ENCODE data around the gene CIC. TPM values are rescaled to one million over a fixed set of nuclear protein-coding genes. Genes with fewer than 3 reads are reported as not detected.

The CIC gene
- total and polyA plus RNA-seq, 10 of the 15 experiments (the other 5 are each of a cell fraction or from before 2014, with no cell fraction given), result 0.18 to 50.6 (median 7.1) TPM

DNA sequence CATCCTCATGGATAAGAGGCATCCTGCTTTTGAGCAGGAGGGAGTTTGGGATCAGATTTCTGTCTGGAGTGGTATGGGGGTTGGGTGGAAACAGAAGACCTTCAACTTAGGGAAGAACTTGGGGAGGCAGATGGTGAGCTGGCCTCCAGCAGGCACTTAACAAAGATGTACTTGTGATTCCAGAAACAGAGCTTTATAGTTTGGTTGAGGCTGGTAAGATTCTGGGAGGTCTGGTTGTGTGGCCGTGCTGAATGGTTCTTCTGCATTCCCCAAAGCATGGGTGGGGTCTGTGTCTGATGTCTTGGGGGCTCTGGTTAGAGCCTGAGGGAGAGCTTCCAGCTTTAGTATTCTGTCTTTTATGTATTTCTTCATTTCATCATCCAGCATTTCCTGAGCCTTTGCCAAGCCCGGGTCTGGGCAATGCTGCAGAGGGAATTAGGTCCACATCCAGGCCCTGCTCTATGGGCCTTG, 61.2 kb downstream of the CIC start:
- Histone ChIP-seq H3K9me3 (replicated peaks; ENCODE audit: control insufficient read depth, insufficient read depth, low read length) (no peaks in the 10 kb centered on the region), H3K79me2 (ENCODE audit: control insufficient read depth, insufficient read depth, low read length) (peaks cover 13% of the 10 kb centered on the region), H3K4me2 (ENCODE audit: control insufficient read depth, insufficient read depth) (no peak overlapping the region), H4K20me1 (ENCODE audit: control insufficient read depth, insufficient read depth) (no peaks in the 10 kb centered on the region), H2AFZ (ENCODE audit: control insufficient read depth, low read depth, low read length) (no peak overlapping the region), H3K4me1 (ENCODE audit: control insufficient read depth, insufficient read depth, low read length) (peaks cover 7% of the 10 kb centered on the region), H3K36me3 (ENCODE audit: control insufficient read depth in 2 of 2, insufficient read depth in 2 of 2, low read length in 1 of 2) (no peaks in the 10 kb centered on the region), H3K27ac (ENCODE audit: control insufficient read depth, insufficient read depth) (no peak overlapping the region), H3K9ac (ENCODE audit: control insufficient read depth, insufficient read depth, low read length) (no peak overlapping the region), H3K27me3 (replicated peaks in 1 of 2; ENCODE audit: control insufficient read depth in 2 of 2, insufficient read depth in 2 of 2, low read length in 1 of 2) (no peaks in the 10 kb centered on the region), H3K4me3 (no peak overlapping the region)
- ChIA-PET CTCF (interaction anchor here (0.6 to 1.3 kb wide), 4 partner anchors 16 to 103 kb away, joined by 3 to 5 read pairs (median 4); no protein-coding TSS in a partner anchor), POLR2A (no interaction called here), SMC1A (ENCODE audit: uncharacterized antibody, unreplicated experiment) (interaction anchor here (0.7 kb wide), 1 partner anchor 207 kb away, joined by 3 read pairs; no protein-coding TSS in a partner anchor), RAD21 (ENCODE audit: unreplicated experiment) (no interaction called here)
- DNase-seq (ENCODE audit: low read depth, low spot score) (no peak), FAIRE-seq (no peak), ATAC-seq (no peak)
- intact Hi-C loops (cut with micrococcal nuclease; ENCODE audit: unreplicated experiment) (no loop called here), in situ Hi-C loops (cut with MboI) (no loop called here)
- 90% methylated on average over 2 of the region's 2 CpGs for WGBS (ENCODE audit: insufficient coverage, insufficient replicate concordance, low lambda C conversion rate, missing lambda C conversion rate)
- no TSS peak for BruUV-seq (replicated peaks)
- no peak for TF ChIP-seq IKZF1 (conservative IDR thresholded peaks at IDR 0.05)
- no peak for TF ChIP-seq NFXL1 (IDR thresholded peaks at IDR 0.05; ENCODE audit: borderline replicate concordance)
- TF ChIP-seq, protein P1, sequence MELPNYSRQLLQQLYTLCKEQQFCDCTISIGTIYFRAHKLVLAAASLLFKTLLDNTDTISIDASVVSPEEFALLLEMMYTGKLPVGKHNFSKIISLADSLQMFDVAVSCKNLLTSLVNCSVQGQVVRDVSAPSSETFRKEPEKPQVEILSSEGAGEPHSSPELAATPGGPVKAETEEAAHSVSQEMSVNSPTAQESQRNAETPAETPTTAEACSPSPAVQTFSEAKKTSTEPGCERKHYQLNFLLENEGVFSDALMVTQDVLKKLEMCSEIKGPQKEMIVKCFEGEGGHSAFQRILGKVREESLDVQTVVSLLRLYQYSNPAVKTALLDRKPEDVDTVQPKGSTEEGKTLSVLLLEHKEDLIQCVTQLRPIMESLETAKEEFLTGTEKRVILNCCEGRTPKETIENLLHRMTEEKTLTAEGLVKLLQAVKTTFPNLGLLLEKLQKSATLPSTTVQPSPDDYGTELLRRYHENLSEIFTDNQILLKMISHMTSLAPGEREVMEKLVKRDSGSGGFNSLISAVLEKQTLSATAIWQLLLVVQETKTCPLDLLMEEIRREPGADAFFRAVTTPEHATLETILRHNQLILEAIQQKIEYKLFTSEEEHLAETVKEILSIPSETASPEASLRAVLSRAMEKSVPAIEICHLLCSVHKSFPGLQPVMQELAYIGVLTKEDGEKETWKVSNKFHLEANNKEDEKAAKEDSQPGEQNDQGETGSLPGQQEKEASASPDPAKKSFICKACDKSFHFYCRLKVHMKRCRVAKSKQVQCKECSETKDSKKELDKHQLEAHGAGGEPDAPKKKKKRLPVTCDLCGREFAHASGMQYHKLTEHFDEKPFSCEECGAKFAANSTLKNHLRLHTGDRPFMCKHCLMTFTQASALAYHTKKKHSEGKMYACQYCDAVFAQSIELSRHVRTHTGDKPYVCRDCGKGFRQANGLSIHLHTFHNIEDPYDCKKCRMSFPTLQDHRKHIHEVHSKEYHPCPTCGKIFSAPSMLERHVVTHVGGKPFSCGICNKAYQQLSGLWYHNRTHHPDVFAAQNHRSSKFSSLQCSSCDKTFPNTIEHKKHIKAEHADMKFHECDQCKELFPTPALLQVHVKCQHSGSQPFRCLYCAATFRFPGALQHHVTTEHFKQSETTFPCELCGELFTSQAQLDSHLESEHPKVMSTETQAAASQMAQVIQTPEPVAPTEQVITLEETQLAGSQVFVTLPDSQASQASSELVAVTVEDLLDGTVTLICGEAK (IDR thresholded peaks at IDR 0.05; ENCODE audit: borderline replicate concordance), result no peak
- TF ChIP-seq, protein P2, sequence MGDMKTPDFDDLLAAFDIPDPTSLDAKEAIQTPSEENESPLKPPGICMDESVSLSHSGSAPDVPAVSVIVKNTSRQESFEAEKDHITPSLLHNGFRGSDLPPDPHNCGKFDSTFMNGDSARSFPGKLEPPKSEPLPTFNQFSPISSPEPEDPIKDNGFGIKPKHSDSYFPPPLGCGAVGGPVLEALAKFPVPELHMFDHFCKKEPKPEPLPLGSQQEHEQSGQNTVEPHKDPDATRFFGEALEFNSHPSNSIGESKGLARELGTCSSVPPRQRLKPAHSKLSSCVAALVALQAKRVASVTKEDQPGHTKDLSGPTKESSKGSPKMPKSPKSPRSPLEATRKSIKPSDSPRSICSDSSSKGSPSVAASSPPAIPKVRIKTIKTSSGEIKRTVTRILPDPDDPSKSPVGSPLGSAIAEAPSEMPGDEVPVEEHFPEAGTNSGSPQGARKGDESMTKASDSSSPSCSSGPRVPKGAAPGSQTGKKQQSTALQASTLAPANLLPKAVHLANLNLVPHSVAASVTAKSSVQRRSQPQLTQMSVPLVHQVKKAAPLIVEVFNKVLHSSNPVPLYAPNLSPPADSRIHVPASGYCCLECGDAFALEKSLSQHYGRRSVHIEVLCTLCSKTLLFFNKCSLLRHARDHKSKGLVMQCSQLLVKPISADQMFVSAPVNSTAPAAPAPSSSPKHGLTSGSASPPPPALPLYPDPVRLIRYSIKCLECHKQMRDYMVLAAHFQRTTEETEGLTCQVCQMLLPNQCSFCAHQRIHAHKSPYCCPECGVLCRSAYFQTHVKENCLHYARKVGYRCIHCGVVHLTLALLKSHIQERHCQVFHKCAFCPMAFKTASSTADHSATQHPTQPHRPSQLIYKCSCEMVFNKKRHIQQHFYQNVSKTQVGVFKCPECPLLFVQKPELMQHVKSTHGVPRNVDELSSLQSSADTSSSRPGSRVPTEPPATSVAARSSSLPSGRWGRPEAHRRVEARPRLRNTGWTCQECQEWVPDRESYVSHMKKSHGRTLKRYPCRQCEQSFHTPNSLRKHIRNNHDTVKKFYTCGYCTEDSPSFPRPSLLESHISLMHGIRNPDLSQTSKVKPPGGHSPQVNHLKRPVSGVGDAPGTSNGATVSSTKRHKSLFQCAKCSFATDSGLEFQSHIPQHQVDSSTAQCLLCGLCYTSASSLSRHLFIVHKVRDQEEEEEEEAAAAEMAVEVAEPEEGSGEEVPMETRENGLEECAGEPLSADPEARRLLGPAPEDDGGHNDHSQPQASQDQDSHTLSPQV (IDR thresholded peaks at IDR 0.05), result no peak
- no peak for TF ChIP-seq TCF12 (IDR thresholded peaks at IDR 0.05; ENCODE audit: low read depth, low read length)
- no peak for TF ChIP-seq BHLHE40 (IDR thresholded peaks at IDR 0.05; ENCODE audit: borderline replicate concordance in 1 of 2, low read depth in 2 of 2, low read length in 1 of 2)
- no peak for TF ChIP-seq ZBED1 (IDR thresholded peaks at IDR 0.05; ENCODE audit: borderline replicate concordance)
- TF ChIP-seq TAF1 (IDR thresholded peaks at IDR 0.05; ENCODE audit: borderline replicate concordance, low read depth, low read length), result no peak
- no peak for TF ChIP-seq SREBF1 (IDR thresholded peaks at IDR 0.05; ENCODE audit: low read length)
- TF ChIP-seq, protein P3, sequence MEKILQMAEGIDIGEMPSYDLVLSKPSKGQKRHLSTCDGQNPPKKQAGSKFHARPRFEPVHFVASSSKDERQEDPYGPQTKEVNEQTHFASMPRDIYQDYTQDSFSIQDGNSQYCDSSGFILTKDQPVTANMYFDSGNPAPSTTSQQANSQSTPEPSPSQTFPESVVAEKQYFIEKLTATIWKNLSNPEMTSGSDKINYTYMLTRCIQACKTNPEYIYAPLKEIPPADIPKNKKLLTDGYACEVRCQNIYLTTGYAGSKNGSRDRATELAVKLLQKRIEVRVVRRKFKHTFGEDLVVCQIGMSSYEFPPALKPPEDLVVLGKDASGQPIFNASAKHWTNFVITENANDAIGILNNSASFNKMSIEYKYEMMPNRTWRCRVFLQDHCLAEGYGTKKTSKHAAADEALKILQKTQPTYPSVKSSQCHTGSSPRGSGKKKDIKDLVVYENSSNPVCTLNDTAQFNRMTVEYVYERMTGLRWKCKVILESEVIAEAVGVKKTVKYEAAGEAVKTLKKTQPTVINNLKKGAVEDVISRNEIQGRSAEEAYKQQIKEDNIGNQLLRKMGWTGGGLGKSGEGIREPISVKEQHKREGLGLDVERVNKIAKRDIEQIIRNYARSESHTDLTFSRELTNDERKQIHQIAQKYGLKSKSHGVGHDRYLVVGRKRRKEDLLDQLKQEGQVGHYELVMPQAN (conservative IDR thresholded peaks at IDR 0.05), result no peak
- no peak for TF ChIP-seq CEBPB (IDR thresholded peaks at IDR 0.05; ENCODE audit: borderline replicate concordance in 1 of 2, low read depth in 2 of 2, low read length in 2 of 2)
- no peak for TF ChIP-seq NBN (IDR thresholded peaks at IDR 0.05)
- TF ChIP-seq RUNX3 (IDR thresholded peaks at IDR 0.05; ENCODE audit: low read length), result no peak
- TF ChIP-seq BCL11A (IDR thresholded peaks at IDR 0.05; ENCODE audit: low read depth, low read length), result no peak
- no peak for TF ChIP-seq TCF7 (IDR thresholded peaks at IDR 0.05; ENCODE audit: borderline replicate concordance)
- no peak for TF ChIP-seq NFYB (IDR thresholded peaks at IDR 0.05; ENCODE audit: insufficient read depth, low read depth, low read length)

All from GM12878 (cell line).